ENCODE data around the gene TDRD1. TPM values are rescaled to one million over a fixed set of nuclear protein-coding genes. Genes with fewer than 3 reads are reported as not detected.

Gene TDRD1
- total and polyA plus RNA-seq, 2 donors (not counting 3 experiments of a cell fraction or from before 2014, with no cell fraction given) = not detected

GRCh38 chr10:114206902-114207301, 27.7 kb downstream of the TDRD1 start:
- Histone ChIP-seq H3K36me3 (ENCODE audit: control insufficient read depth in 2 of 2, extremely low read depth in 1 of 2, insufficient read depth in 2 of 2, low read length in 2 of 2) (no peaks in the 10 kb centered on the region), H3K9me3 (replicated peaks; ENCODE audit: control insufficient read depth, insufficient read depth, low read length) (no peaks in the 10 kb centered on the region), H3K9me1 (replicated peaks; ENCODE audit: control insufficient read depth, extremely low read depth, insufficient read depth, low read length) (no peaks in the 10 kb centered on the region), H4K20me1 (replicated peaks; ENCODE audit: control insufficient read depth, extremely low read depth, insufficient read depth, low read length) (no peaks in the 10 kb centered on the region), H3K79me2 (ENCODE audit: control insufficient read depth, insufficient read depth, low read length) (no peaks in the 10 kb centered on the region), H3K27me3 (ENCODE audit: control insufficient read depth in 2 of 2, insufficient read depth in 2 of 2, low read length in 2 of 2) (peaks cover 2 to 3% of the 10 kb centered on the region in 2 experiments), H3K4me2 (ENCODE audit: insufficient read depth, low read length) (no peak overlapping the region), H3K27ac (ENCODE audit: insufficient read depth, low read depth, low read length) (no peak overlapping the region), H3K4me3 (replicated peaks in 1 of 3; ENCODE audit: insufficient read depth in 1 of 3, low read depth in 1 of 3, low read length in 3 of 3) (no peak overlapping the region), H3K9ac (replicated peaks; ENCODE audit: extremely low read depth, insufficient read depth, low read length) (no peak overlapping the region), H2AFZ (ENCODE audit: low read depth, low read length) (no peak overlapping the region), H3K4me1 (ENCODE audit: control insufficient read depth, extremely low read depth, insufficient read depth, low read length) (no peaks in the 10 kb centered on the region)
- intact Hi-C loops (cut with micrococcal nuclease) (no loop called here), dilution Hi-C loops (cut with MboI; ENCODE audit: extremely low pct_ligation_motif_present, low sequenced_read_pairs) (no loop called here)
- FAIRE-seq (no peak), DNase-seq (ENCODE audit: low read depth, low spot score) (no peak)
- CTCF ChIA-PET = no interaction called here
- TF ChIP-seq JUN (IDR thresholded peaks at IDR 0.05; ENCODE audit: borderline replicate concordance, insufficient read depth, insufficient read length, low read depth) (no peak), MYC (IDR thresholded peaks at IDR 0.05; ENCODE audit: low read depth, low read length) (no peak), GATA2 (IDR thresholded peaks at IDR 0.05; ENCODE audit: insufficient read depth, insufficient read length, low read depth, low read length) (no peak), FOS (IDR thresholded peaks at IDR 0.05; ENCODE audit: borderline replicate concordance, insufficient read depth, low read length) (no peak), EZH2 (IDR thresholded peaks at IDR 0.05; ENCODE audit: borderline replicate concordance, low read depth, low read length, severe bottlenecking) (no peak), POLR2A (IDR thresholded peaks at IDR 0.05; ENCODE audit: low read depth, low read length) (no peak), MAX (IDR thresholded peaks at IDR 0.05; ENCODE audit: insufficient read depth, insufficient read length) (no peak), POLR2AphosphoS5 (IDR thresholded peaks at IDR 0.05; ENCODE audit: insufficient read depth, low read depth, low read length) (no peak)
- TF ChIP-seq, protein P1, sequence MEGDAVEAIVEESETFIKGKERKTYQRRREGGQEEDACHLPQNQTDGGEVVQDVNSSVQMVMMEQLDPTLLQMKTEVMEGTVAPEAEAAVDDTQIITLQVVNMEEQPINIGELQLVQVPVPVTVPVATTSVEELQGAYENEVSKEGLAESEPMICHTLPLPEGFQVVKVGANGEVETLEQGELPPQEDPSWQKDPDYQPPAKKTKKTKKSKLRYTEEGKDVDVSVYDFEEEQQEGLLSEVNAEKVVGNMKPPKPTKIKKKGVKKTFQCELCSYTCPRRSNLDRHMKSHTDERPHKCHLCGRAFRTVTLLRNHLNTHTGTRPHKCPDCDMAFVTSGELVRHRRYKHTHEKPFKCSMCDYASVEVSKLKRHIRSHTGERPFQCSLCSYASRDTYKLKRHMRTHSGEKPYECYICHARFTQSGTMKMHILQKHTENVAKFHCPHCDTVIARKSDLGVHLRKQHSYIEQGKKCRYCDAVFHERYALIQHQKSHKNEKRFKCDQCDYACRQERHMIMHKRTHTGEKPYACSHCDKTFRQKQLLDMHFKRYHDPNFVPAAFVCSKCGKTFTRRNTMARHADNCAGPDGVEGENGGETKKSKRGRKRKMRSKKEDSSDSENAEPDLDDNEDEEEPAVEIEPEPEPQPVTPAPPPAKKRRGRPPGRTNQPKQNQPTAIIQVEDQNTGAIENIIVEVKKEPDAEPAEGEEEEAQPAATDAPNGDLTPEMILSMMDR (IDR thresholded peaks at IDR 0.05; ENCODE audit: extremely low read depth in 1 of 2, insufficient read depth in 1 of 2, low read depth in 1 of 2, low read length in 2 of 2) = no peak
- no TSS peak for BruUV-seq (replicated peaks)
- POLR2A ChIA-PET = no interaction called here
